Measurements from ENCODE around the gene PCED1B. TPM values are rescaled to one million over a fixed set of nuclear protein-coding genes. Genes with fewer than 3 reads are reported as not detected.
A peak's percentile ranks its signal among the peaks of the same experiment; 100 is the strongest.

The PCED1B gene
- total RNA-seq, 2 donors from 2014 or later, result 6.6 to 12.3 TPM

DNA sequence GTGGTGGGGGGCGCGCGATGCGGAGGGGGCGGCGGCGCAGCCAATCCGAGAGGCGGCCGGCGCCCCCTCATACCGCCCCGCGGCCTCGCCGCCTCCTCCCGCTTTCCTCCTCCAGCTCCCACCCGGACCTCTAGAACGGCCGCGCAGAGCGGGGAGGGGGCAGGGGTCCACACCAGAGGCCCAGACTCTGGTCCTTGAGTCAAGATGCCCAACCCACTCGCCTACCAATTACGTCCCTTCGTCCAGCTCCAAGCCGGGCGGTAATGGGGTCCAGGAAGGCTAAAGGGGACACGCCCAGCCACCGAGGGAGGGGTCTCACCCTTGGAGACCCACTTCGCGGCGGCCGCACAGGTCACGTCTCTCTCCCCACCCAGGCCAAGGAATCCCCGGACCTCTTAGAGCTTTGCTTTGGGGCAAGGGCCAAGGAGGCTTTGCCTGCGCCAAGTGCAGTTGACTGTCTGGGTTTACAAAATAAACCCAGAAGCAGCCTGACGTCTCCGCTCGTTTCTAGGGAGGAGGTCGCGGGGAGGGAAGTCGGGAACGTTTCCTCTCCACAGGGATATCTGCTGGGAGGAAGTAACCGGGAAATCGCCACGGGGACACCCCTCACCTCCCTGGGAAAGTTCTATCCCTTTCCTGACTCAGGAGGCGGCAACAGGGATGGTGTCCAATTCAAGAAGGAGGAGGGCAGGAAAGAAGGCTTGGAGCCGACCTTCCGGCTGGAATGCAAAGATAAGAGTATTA, 732 bp downstream of the PCED1B start:
- H3K9me3 ChIP-seq, result no peaks in the 10 kb centered on the region
- H3K4me3 ChIP-seq, result peak overlapping the region; percentile 95
- no peaks in the 10 kb centered on the region for H3K36me3 ChIP-seq
- peaks cover 24 to 65% of the 10 kb centered on the region in 2 donors for H3K4me1 ChIP-seq (ENCODE audit: control insufficient read depth in 1 of 2, low read depth in 2 of 2)
- ATAC-seq (ENCODE audit: insufficient number of reproducible peaks, low FRiP score, low read depth), result peak; percentile 35
- TF ChIP-seq, protein P1, sequence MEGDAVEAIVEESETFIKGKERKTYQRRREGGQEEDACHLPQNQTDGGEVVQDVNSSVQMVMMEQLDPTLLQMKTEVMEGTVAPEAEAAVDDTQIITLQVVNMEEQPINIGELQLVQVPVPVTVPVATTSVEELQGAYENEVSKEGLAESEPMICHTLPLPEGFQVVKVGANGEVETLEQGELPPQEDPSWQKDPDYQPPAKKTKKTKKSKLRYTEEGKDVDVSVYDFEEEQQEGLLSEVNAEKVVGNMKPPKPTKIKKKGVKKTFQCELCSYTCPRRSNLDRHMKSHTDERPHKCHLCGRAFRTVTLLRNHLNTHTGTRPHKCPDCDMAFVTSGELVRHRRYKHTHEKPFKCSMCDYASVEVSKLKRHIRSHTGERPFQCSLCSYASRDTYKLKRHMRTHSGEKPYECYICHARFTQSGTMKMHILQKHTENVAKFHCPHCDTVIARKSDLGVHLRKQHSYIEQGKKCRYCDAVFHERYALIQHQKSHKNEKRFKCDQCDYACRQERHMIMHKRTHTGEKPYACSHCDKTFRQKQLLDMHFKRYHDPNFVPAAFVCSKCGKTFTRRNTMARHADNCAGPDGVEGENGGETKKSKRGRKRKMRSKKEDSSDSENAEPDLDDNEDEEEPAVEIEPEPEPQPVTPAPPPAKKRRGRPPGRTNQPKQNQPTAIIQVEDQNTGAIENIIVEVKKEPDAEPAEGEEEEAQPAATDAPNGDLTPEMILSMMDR (IDR thresholded peaks at IDR 0.05), result no peak
- peak overlapping the region; percentile 96 to 98 for H3K27ac ChIP-seq
- peak; percentile 28 for DNase-seq (ENCODE audit: low spot score)
- H3K27me3 ChIP-seq (replicated peaks; ENCODE audit: insufficient read depth), result no peaks in the 10 kb centered on the region

DNA sequence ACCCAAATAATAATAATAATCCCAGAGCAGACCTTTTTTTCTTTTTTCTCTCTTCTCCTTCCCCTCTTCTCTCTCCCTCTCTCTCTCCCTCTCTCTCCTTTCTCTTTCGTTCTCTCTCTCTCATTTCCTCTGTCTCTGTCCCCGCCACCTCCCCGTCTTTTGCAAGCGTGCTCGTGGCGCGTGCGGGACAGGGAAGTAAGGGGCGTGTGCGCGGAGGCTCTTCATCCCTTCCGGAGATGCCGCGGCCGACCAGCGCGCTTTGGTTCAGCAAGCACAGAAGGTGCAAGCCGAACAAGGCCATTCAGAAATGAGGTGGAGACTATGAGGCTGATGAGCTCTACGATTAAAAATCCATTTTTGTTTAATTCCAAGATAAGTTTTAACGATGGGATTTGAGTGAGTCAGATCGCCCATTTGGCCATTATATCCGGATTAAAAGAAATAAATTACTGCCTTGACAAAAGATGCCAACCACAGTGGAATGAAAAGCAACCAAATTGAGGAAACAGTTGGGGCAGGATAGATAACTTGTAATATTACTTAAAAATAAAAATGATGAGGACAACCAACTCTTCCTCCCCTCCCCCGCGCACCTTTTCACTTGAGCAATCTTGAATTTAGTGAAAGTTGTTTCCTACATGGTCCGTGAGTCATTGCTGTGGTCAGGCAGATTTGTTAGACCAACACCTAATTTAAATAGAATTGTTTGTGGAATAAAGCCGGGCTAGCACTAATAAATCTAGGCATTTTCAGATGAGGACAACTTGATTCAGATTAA, 1.5 kb downstream of the PCED1B start:
- no peaks in the 10 kb centered on the region for H3K27me3 ChIP-seq (replicated peaks; ENCODE audit: insufficient read depth)
- no peaks in the 10 kb centered on the region for H3K36me3 ChIP-seq
- peaks cover 30 to 73% of the 10 kb centered on the region in 2 donors for H3K4me1 ChIP-seq (ENCODE audit: control insufficient read depth in 1 of 2, low read depth in 2 of 2)
- DNase-seq (ENCODE audit: low spot score) (no peak), ATAC-seq (ENCODE audit: insufficient number of reproducible peaks, low FRiP score, low read depth) (no peak)
- H3K9me3 ChIP-seq, result no peaks in the 10 kb centered on the region
- peak overlapping the region; percentile 96 to 98 for H3K27ac ChIP-seq
- TF ChIP-seq, protein P1 (IDR thresholded peaks at IDR 0.05), result no peak
- peak overlapping the region; percentile 95 for H3K4me3 ChIP-seq

DNA sequence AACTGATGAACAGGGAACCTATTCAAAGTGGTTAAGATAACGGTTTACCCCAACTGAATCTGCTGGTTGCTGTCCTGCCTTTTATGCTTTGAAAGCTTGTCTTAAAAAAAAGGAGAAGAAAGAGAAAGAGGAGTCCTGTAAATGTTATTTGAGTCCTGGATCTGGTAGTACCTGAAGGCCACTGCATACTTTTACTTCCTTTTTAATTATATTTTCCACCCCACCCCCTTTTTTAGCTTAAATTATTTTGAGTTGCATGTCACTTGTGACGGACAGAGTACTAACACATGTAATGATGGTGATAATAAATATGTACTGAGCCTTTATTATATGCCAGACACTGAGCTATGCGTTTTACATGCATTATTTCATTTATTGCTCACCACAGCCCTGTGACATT, 2.9 kb downstream of the PCED1B start:
- H3K4me1 ChIP-seq (ENCODE audit: control insufficient read depth in 1 of 2, low read depth in 2 of 2), result peaks cover 37 to 78% of the 10 kb centered on the region in 2 donors
- H3K36me3 ChIP-seq, result no peaks in the 10 kb centered on the region
- no peak for DNase-seq (ENCODE audit: low spot score)
- TF ChIP-seq, protein P1 (IDR thresholded peaks at IDR 0.05), result no peak
- no peaks in the 10 kb centered on the region for H3K9me3 ChIP-seq
- ATAC-seq (ENCODE audit: insufficient number of reproducible peaks, low FRiP score, low read depth), result no peak
- no peaks in the 10 kb centered on the region for H3K27me3 ChIP-seq (replicated peaks; ENCODE audit: insufficient read depth)
- peak overlapping the region; percentile 96 to 98 for H3K27ac ChIP-seq
- no peak overlapping the region for H3K4me3 ChIP-seq

DNA sequence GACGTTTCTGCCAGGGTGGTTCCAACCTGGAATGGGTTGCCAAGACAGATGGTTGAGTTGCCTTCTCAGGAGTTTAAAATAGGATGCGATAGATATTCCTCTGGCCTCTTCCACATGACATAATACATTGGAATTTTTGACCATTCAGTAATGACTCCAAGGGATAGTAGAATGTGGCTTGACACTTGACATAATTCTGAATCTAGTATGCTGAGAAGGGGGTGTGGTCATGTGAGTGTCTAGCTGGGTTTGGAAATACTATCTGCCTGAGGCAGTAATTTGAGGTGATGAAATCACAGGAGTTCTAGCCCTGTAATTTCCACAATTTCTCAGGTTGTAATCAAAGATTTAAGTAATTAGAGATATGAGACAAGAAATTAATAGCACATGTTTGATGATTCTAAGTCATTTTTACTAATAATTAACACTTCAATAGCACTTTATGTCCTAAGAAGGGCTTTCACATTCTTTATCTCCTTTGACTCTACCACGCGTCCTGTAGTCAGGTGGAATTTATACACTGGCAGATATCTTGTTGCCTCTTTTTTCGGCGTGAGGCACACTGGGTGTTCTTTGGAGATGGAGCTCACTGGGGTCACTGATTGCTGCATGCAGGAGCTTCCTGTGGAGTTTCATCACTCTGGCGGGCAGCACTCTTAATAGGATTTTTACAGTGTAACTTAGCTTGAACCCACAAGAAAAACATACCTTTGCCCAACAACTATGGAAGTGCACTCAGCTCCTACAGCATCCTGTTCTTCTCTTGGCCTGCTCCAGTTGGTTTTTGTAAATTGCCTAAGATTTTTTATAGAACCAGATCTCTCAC, 3.6 kb downstream of the PCED1B start:
- Histone ChIP-seq H3K4me1 (ENCODE audit: control insufficient read depth in 1 of 2, low read depth in 2 of 2) (peaks cover 41 to 78% of the 10 kb centered on the region in 2 donors), H3K9me3 (no peaks in the 10 kb centered on the region), H3K27me3 (replicated peaks; ENCODE audit: insufficient read depth) (no peaks in the 10 kb centered on the region), H3K36me3 (no peaks in the 10 kb centered on the region), H3K4me3 (no peak overlapping the region), H3K27ac (peak overlapping the region in 1 of 2 donors; percentile 98)
- DNase-seq (ENCODE audit: low spot score) (no peak), ATAC-seq (ENCODE audit: insufficient number of reproducible peaks, low FRiP score, low read depth) (no peak)
- TF ChIP-seq, protein P1 (IDR thresholded peaks at IDR 0.05), result no peak
